Sigmoid colon (tissue), 3 donors: ENCODE data around the gene MEDAG.

Experiments
- POLR2A ChIP-seq, 2 donors: fragments of 450-650 bp; IDR thresholded peaks; one replicate each; pipeline ENCODE4 v1.6.1; 2016; ENCODE audit warnings: antibody characterized with exemption in 2 of 2, mild to moderate bottlenecking in 2 of 2, moderate library complexity in 2 of 2
- TF ChIP-seq, protein P1 (sequence below), 4 experiments: fragments of 450-650 bp in 3 of 4; fragments of 200-600 bp in 1 of 4; IDR thresholded peaks; one replicate each; pipeline ENCODE4 v1.5.1; 2016 to 2019; ENCODE audit warnings: antibody characterized with exemption in 4 of 4, mild to moderate bottlenecking in 3 of 4, moderate library complexity in 2 of 4

- TF ChIP-seq POLR2A (IDR thresholded peaks at IDR 0.05) = no peak
- TF ChIP-seq, protein P1, sequence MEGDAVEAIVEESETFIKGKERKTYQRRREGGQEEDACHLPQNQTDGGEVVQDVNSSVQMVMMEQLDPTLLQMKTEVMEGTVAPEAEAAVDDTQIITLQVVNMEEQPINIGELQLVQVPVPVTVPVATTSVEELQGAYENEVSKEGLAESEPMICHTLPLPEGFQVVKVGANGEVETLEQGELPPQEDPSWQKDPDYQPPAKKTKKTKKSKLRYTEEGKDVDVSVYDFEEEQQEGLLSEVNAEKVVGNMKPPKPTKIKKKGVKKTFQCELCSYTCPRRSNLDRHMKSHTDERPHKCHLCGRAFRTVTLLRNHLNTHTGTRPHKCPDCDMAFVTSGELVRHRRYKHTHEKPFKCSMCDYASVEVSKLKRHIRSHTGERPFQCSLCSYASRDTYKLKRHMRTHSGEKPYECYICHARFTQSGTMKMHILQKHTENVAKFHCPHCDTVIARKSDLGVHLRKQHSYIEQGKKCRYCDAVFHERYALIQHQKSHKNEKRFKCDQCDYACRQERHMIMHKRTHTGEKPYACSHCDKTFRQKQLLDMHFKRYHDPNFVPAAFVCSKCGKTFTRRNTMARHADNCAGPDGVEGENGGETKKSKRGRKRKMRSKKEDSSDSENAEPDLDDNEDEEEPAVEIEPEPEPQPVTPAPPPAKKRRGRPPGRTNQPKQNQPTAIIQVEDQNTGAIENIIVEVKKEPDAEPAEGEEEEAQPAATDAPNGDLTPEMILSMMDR (IDR thresholded peaks at IDR 0.05) = no peak
Measured at GRCh38 chr13:30880856-30881155, 25.3 kb upstream of the MEDAG start.
